ENCODE results near the gene LARP4.
"Not testable (repeated sequence)": the region's sequence is repeated elsewhere in the genome, so short reads cannot be mapped to it uniquely, and the experiment has no call there.

GRCh38 chr12:50431656-50432055 is 31.0 kb downstream of the LARP4 start:
- not testable (repeated sequence) for TF ChIP-seq CTCF (IDR thresholded peaks at IDR 0.05; ENCODE audit: low read depth, low read length); EZH2phosphoT487 (IDR thresholded peaks at IDR 0.05; ENCODE audit: low read depth)
